B cell (primary cell): ENCODE data around the gene CACNA1F. TPM values are rescaled to one million over a fixed set of nuclear protein-coding genes. Genes with fewer than 3 reads are reported as not detected.

Source experiments
- ATAC-seq: fragments of 200-7000 bp; cut with Tn5 transposase; one replicate; pipeline ENCODE4 v1.10.0; 2021; ENCODE audit warnings: low read depth, mild to moderate bottlenecking, moderate number of reproducible peaks, moderate library complexity
- CTCF ChIA-PET: fragments of 350-600 bp; sonication (Branson Sonifier 250); formaldehyde crosslinking; loops from one replicate; lab custom pipeline; 2021; ENCODE audit warnings: antibody characterized with exemption, inconsistent platforms; lab: Charles Lee
- POLR2A ChIA-PET: fragments of 350-600 bp; sonication (Branson Sonifier 250); formaldehyde crosslinking; loops from one replicate; lab custom pipeline; 2021; ENCODE audit warnings: antibody characterized with exemption; lab: Charles Lee
- DNase-seq: peaks from one replicate; pipeline ENCODE4 v3.0.0; 2013
- H2AFZ ChIP-seq: 2 replicates; pipeline ENCODE4 v1.6.1; 2012; ENCODE audit warnings: mild to moderate bottlenecking, low read depth, low read length; ENCODE audit not compliant: insufficient read depth, poor library complexity, severe bottlenecking
- H3K27ac ChIP-seq, 2 donors: 1 replicate in 1 of 2; 2 replicates in 1 of 2; pipeline ENCODE4 v1.5.1; 2012 to 2013; ENCODE audit warnings: low read length in 2 of 2, mild to moderate bottlenecking in 2 of 2, moderate library complexity in 1 of 2
- H3K27me3 ChIP-seq, 4 experiments: fragments of 200-600 bp in 1 of 4; sonication (generic) in 1 of 4; replicated peaks in 1 of 4; 1 replicate in 2 of 4; 2 replicates in 2 of 4; pipeline versions ENCODE4 v1.6.1 to v1.7.0; 2013 to 2016; ENCODE audit warnings: low read length in 3 of 4, mild to moderate bottlenecking in 2 of 4, mixed read lengths in 1 of 4, moderate library complexity in 1 of 4; ENCODE audit not compliant: insufficient read depth in 4 of 4, control insufficient read depth in 3 of 4; ENCODE audit errors: control extremely low read depth in 1 of 4
- H3K36me3 ChIP-seq, 2 experiments: replicated peaks in 1 of 2; 1 replicate in 1 of 2; 2 replicates in 1 of 2; pipeline versions ENCODE4 v1.6.1 to v1.7.1; 2013; ENCODE audit warnings: low read length in 1 of 2; ENCODE audit not compliant: insufficient read depth in 2 of 2, control insufficient read depth in 1 of 2; ENCODE audit errors: control extremely low read depth in 1 of 2, extremely low read depth in 1 of 2
- H3K4me1 ChIP-seq, 2 donors: fragments of 200-600 bp in 1 of 2; sonication (generic) in 1 of 2; 1 replicate in 1 of 2; 2 replicates in 1 of 2; pipeline versions ENCODE4 v1.5.1 to v1.6.1; 2013 to 2017; ENCODE audit warnings: low read length in 2 of 2; ENCODE audit not compliant: control insufficient read depth in 2 of 2, insufficient read depth in 2 of 2
- H3K4me2 ChIP-seq: replicated peaks from 2 replicates; pipeline ENCODE3; 2012; ENCODE audit warnings: mild to moderate bottlenecking, low read depth, low read length; ENCODE audit not compliant: poor library complexity, severe bottlenecking
- H3K4me3 ChIP-seq, 5 experiments: fragments of 200-600 bp in 1 of 5; sonication (generic) in 1 of 5; 1 replicate in 3 of 5; 2 replicates in 2 of 5; pipeline versions ENCODE4 v1.5.1 to v1.7.0; 2011 to 2016; ENCODE audit warnings: low read length in 4 of 5, mild to moderate bottlenecking in 4 of 5, low read depth in 2 of 5, control low read depth in 1 of 5, moderate library complexity in 1 of 5; ENCODE audit not compliant: insufficient read depth in 1 of 5; ENCODE audit errors: control extremely low read depth in 1 of 5, extremely low read depth in 1 of 5
- H3K79me2 ChIP-seq: fragments of 200-600 bp; sonication (generic); one replicate; pipeline ENCODE4 v1.6.0; 2016; ENCODE audit warnings: low read length; ENCODE audit not compliant: control insufficient read depth, insufficient read depth
- H3K9ac ChIP-seq: fragments of 200-600 bp; sonication (generic); 2 replicates; pipeline ENCODE4 v1.6.1; 2017; ENCODE audit warnings: mild to moderate bottlenecking, low read length, moderate library complexity
- H3K9me3 ChIP-seq, 3 donors: one replicate each; pipeline versions ENCODE4 v1.6.1 to v1.7.1; 2013; ENCODE audit warnings: low read length in 2 of 3; ENCODE audit not compliant: control insufficient read depth in 2 of 3, insufficient read depth in 1 of 3; ENCODE audit errors: control extremely low read depth in 1 of 3
- H4K20me1 ChIP-seq: 2 replicates; pipeline ENCODE4 v1.6.0; 2012; ENCODE audit warnings: mild to moderate bottlenecking, low read length; ENCODE audit not compliant: insufficient read depth, control insufficient read depth, poor library complexity, severe bottlenecking
- H3K27ac Mint-ChIP-seq: one replicate; pipeline ENCODE4 v1.8.0; 2021; ENCODE audit warnings: mixed read lengths
- H3K27me3 Mint-ChIP-seq: one replicate; pipeline ENCODE4 v1.8.0; 2021; ENCODE audit warnings: mixed read lengths
- H3K4me1 Mint-ChIP-seq: one replicate; pipeline ENCODE4 v1.8.0; 2021; ENCODE audit warnings: mixed read lengths
- H3K4me3 Mint-ChIP-seq: one replicate; pipeline ENCODE4 v1.8.0; 2021; ENCODE audit warnings: mixed read lengths
- H3K9me3 Mint-ChIP-seq: one replicate; pipeline ENCODE4 v1.8.0; 2022; ENCODE audit warnings: mixed read lengths; ENCODE audit not compliant: insufficient read depth
- CTCF ChIP-seq: fragments of 200-600 bp; IDR thresholded peaks from one replicate; pipeline ENCODE4 v1.8.0; 2022; ENCODE audit warnings: antibody characterized with exemption, mild to moderate bottlenecking
- EZH2 ChIP-seq: IDR thresholded peaks from 2 replicates; pipeline ENCODE4 v1.6.1; 2012; ENCODE audit warnings: borderline replicate concordance, low read depth, mild to moderate bottlenecking, moderate library complexity, low read length; ENCODE audit not compliant: insufficient read depth, poor library complexity, severe bottlenecking
- WGBS: methylation state at CpG from one replicate; pipeline ENCODE4 v1.1.5; 2013; ENCODE audit warnings: missing lambda C conversion rate; ENCODE audit not compliant: insufficient coverage; 5-methylcytosine and 5-hydroxymethylcytosine counted together
- intact Hi-C: fragments of 100-400 bp; cut with micrococcal nuclease; formaldehyde crosslinking; loops from one replicate; pipeline ENCODE4 v1.10.0; 2022
- polyA plus RNA-seq: library from polyadenylated mRNA; depleted of rRNA; stranded (reverse); fragments of >200 nt; gene quantifications from 2 replicates; pipeline ENCODE4 v1.2.3, GENCODE V29; 2012
- total RNA-seq, 2 donors: library from RNA; stranded (reverse); fragments of 120-200 nt in 1 of 2; gene quantifications; 1 replicate in 1 of 2; 2 replicates in 1 of 2; pipeline versions ENCODE4 v1.2.3 to v1.2.4, GENCODE V29; 2013 to 2022

Gene CACNA1F
- total and polyA plus RNA-seq, 2 donors (not counting 1 experiment from before 2014, with no cell fraction given), result 6.7 to 9.3 TPM

DNA sequence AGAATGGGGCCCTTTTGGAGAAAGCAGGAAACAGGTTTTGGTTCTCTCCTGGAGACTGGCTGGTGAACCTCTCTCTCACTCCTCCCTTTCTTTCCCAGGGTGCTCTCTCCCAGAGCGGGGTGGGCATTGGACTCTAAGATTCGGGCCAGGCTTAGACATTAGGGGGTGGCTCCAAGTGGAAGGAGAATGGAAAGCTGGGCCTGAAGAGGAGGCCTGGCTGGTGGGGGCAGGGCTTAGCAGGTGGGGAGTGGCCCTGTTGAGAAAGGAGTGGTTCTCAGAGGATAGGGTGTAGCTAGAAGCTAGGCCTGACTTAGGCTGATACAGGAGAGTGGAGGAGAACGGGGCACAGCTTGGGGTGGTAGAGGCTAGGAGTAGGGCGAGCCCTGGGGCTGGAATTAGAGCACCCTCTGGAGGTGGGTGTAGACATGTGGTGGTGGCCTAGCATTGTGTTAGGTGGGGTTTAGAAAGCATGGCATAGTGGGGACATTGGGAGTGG, 55.8 kb downstream of the CACNA1F start:
- Histone ChIP-seq H3K27me3 (no peaks in the 10 kb centered on the region), H3K9me3 (no peaks in the 10 kb centered on the region), H3K27ac (no peak overlapping the region), H3K36me3 (peaks cover 0 to 29% of the 10 kb centered on the region in 2 experiments), H3K4me2 (no peak overlapping the region), H4K20me1 (peaks cover 9% of the 10 kb centered on the region), H3K4me3 (no peak overlapping the region), H3K4me1 (peaks cover 6 to 20% of the 10 kb centered on the region in 2 donors), H3K9ac (no peak overlapping the region), H3K79me2 (peaks cover 9% of the 10 kb centered on the region), H2AFZ (no peak overlapping the region)
- H3K27ac Mint-ChIP-seq, result peak overlapping the region; percentile 69
- H3K4me3 Mint-ChIP-seq, result no peak overlapping the region
- no CpG with 5 or more reads among the region's 4 CpGs for WGBS
- POLR2A ChIA-PET, result interaction anchor here (0.9 kb wide), 1 partner anchor 10 kb away, joined by 3 read pairs; no protein-coding TSS in a partner anchor
- intact Hi-C loops, result no loop called here
- no peak for TF ChIP-seq EZH2
- no peak for TF ChIP-seq CTCF
- CTCF ChIA-PET, result interaction anchor here (1.3 to 1.5 kb wide), 2 partner anchors 10 to 57 kb away, joined by 3 to 7 read pairs; no protein-coding TSS in a partner anchor
- no peaks in the 10 kb centered on the region for H3K27me3 Mint-ChIP-seq
- DNase-seq (no peak), ATAC-seq (peak; percentile 57)
- H3K9me3 Mint-ChIP-seq, result no peaks in the 10 kb centered on the region
- H3K4me1 Mint-ChIP-seq, result peaks cover 33% of the 10 kb centered on the region
